Colon (tissue), 2 donors: ENCODE data around the gene MPV17L.
"Not testable (repeated sequence)": the region's sequence is repeated elsewhere in the genome, so short reads cannot be mapped to it uniquely, and the experiment has no call there.

Experiments
- FAIRE-seq: peaks from 2 replicates; lab custom pipeline; 2012; peaks lifted over from hg19 to GRCh38; lab: Jason Lieb, UNC
- donor health status: control.
- donor health status: control.

Gene MPV17L

GRCh38 chr16:15452246-15452855 lies 56.8 kb downstream of the MPV17L start:
- no peak for FAIRE-seq

- not testable (repeated sequence) for FAIRE-seq
Measured at GRCh38 chr16:15453296-15453695, 57.7 kb downstream of the MPV17L start.

- FAIRE-seq, result not testable (repeated sequence)
Measured at GRCh38 chr16:15454933-15455332, 59.4 kb downstream of the MPV17L start.

GRCh38 chr16:15457400-15457799 lies 61.8 kb downstream of the MPV17L start:
- no peak for FAIRE-seq

GRCh38 chr16:15457958-15458357 lies 62.4 kb downstream of the MPV17L start:
- no peak for FAIRE-seq

GRCh38 chr16:15459791-15460190 lies 64.2 kb downstream of the MPV17L start:
- FAIRE-seq, result no peak

GRCh38 chr16:15460601-15461000 lies 65.0 kb downstream of the MPV17L start:
- no peak for FAIRE-seq

GRCh38 chr16:15461376-15461775 lies 65.8 kb downstream of the MPV17L start:
- FAIRE-seq, result no peak
